Measurements from ENCODE around the gene ZSCAN9.

GRCh38 chr6:28208111-28208659 is 16.9 kb upstream of the ZSCAN9 start:
- no peak for TF ChIP-seq CTCF (IDR thresholded peaks at IDR 0.05)
- no peak for TF ChIP-seq POLR2A (IDR thresholded peaks at IDR 0.05)
